Peyer's patch (tissue), 4 donors: ENCODE results near the gene DCDC2B. TPM values are rescaled to one million over a fixed set of nuclear protein-coding genes. Genes with fewer than 3 reads are reported as not detected.

Experiments used
- DNase-seq, 3 donors: peaks; one replicate each; pipeline ENCODE4 v3.0.0-alpha.2; 2017 to 2019
- H3K27ac ChIP-seq, 4 donors: fragments of 200-600 bp; sonication (generic); one replicate each; pipeline ENCODE4 v1.5.1; 2016 to 2019
- H3K27me3 ChIP-seq, 2 donors: fragments of 200-600 bp; sonication (generic); one replicate each; pipeline ENCODE4 v1.5.1; 2019
- H3K36me3 ChIP-seq, 3 donors: fragments of 200-600 bp; sonication (generic); one replicate each; pipeline ENCODE4 v1.5.1; 2016 to 2019
- H3K4me1 ChIP-seq, 4 donors: fragments of 200-600 bp; sonication (generic); one replicate each; pipeline ENCODE4 v1.5.1; 2016 to 2019
- H3K4me3 ChIP-seq, 4 donors: fragments of 200-600 bp; sonication (generic); 1 replicate in 3 of 4; 2 replicates in 1 of 4; pipeline ENCODE4 v1.5.1; 2016 to 2019; ENCODE audit warnings: mild to moderate bottlenecking in 1 of 4
- H3K9me3 ChIP-seq, 4 donors: fragments of 200-600 bp; sonication (generic); one replicate each; pipeline ENCODE4 v1.5.1; 2016 to 2019; ENCODE audit warnings: mild to moderate bottlenecking in 1 of 4
- POLR2A ChIP-seq, 2 donors: fragments of 450-650 bp; IDR thresholded peaks; one replicate each; pipeline ENCODE4 v1.5.1; 2017; ENCODE audit warnings: antibody characterized with exemption in 2 of 2, mild to moderate bottlenecking in 2 of 2, moderate library complexity in 2 of 2
- total RNA-seq, 4 donors: library from RNA; depleted of rRNA; stranded (reverse); fragments of >200 nt; gene quantifications; one replicate each; pipeline ENCODE4 v1.1.0, GENCODE V29; 2016
- TF ChIP-seq, protein P1 (sequence below), 6 experiments: fragments of 450-650 bp in 4 of 6; fragments of 200-600 bp in 2 of 6; sonication (generic) in 1 of 6; IDR thresholded peaks; one replicate each; pipeline ENCODE4 v1.5.1; 2017 to 2019; ENCODE audit warnings: antibody characterized with exemption in 6 of 6, mild to moderate bottlenecking in 3 of 6, moderate library complexity in 1 of 6

DCDC2B gene
- total RNA-seq, 4 donors from 2014 or later: 0.85 TPM; not detected in 3

DNA sequence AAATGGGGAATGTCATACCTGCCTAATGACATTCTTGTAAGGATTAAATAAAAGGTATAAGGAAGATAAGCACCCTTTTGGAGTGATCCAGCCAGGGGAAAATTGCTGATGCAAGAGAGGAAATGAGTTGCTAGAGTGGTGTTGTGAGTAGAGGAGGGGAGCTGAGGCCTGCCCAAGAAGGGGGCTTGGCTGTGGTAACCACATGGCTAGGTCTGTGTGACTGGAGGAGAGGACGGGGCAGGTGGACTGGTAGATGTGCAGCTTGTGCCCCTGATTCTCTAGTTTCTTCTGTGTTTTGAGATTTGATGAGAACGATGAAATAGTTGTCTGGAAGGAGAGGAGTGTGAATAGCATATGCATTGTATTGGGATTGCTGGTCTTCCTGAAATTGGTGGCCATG lies 22.8 kb upstream of the DCDC2B start:
- no peaks in the 10 kb centered on the region for H3K27me3 ChIP-seq
- no peak for DNase-seq
- H3K4me3 ChIP-seq: no peak overlapping the region
- peaks cover 4 to 31% (median 6%) of the 10 kb centered on the region in 4 donors for H3K4me1 ChIP-seq
- peaks cover 0 to 74% (median 4%) of the 10 kb centered on the region in 3 donors for H3K36me3 ChIP-seq
- H3K9me3 ChIP-seq: no peaks in the 10 kb centered on the region
- TF ChIP-seq, protein P1, sequence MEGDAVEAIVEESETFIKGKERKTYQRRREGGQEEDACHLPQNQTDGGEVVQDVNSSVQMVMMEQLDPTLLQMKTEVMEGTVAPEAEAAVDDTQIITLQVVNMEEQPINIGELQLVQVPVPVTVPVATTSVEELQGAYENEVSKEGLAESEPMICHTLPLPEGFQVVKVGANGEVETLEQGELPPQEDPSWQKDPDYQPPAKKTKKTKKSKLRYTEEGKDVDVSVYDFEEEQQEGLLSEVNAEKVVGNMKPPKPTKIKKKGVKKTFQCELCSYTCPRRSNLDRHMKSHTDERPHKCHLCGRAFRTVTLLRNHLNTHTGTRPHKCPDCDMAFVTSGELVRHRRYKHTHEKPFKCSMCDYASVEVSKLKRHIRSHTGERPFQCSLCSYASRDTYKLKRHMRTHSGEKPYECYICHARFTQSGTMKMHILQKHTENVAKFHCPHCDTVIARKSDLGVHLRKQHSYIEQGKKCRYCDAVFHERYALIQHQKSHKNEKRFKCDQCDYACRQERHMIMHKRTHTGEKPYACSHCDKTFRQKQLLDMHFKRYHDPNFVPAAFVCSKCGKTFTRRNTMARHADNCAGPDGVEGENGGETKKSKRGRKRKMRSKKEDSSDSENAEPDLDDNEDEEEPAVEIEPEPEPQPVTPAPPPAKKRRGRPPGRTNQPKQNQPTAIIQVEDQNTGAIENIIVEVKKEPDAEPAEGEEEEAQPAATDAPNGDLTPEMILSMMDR (IDR thresholded peaks at IDR 0.05): no peak
- TF ChIP-seq POLR2A (IDR thresholded peaks at IDR 0.05): no peak
- H3K27ac ChIP-seq: no peak overlapping the region

- H3K4me1 ChIP-seq: peaks cover 0 to 27% (median 2%) of the 10 kb centered on the region in 4 donors
- H3K36me3 ChIP-seq: peaks cover 0 to 78% (median 4%) of the 10 kb centered on the region in 3 donors
- no peak for DNase-seq
- TF ChIP-seq, protein P1 (IDR thresholded peaks at IDR 0.05): no peak
- no peak for TF ChIP-seq POLR2A (IDR thresholded peaks at IDR 0.05)
- no peaks in the 10 kb centered on the region for H3K27me3 ChIP-seq
- H3K9me3 ChIP-seq: no peaks in the 10 kb centered on the region
- no peak overlapping the region for H3K4me3 ChIP-seq
- no peak overlapping the region for H3K27ac ChIP-seq
These were observed 22.4 kb upstream of the DCDC2B start for GRCh38 chr1:32186491-32186890.

- Histone ChIP-seq H3K27me3 (no peaks in the 10 kb centered on the region), H3K4me1 (peaks cover 0 to 14% (median 0%) of the 10 kb centered on the region in 4 donors), H3K9me3 (no peaks in the 10 kb centered on the region), H3K36me3 (peaks cover 0 to 89% (median 4%) of the 10 kb centered on the region in 3 donors), H3K4me3 (no peak overlapping the region), H3K27ac (no peak overlapping the region)
- no peak for TF ChIP-seq POLR2A (IDR thresholded peaks at IDR 0.05)
- TF ChIP-seq, protein P1 (IDR thresholded peaks at IDR 0.05): no peak
- DNase-seq: no peak
These were observed 21.0 kb upstream of the DCDC2B start for GRCh38 chr1:32187850-32188249.

- H3K4me3 ChIP-seq: no peak overlapping the region
- H3K4me1 ChIP-seq: no peaks in the 10 kb centered on the region
- peak in 1 of 3 donors; percentile 25 for DNase-seq
- H3K27me3 ChIP-seq: no peaks in the 10 kb centered on the region
- no peak for TF ChIP-seq POLR2A (IDR thresholded peaks at IDR 0.05)
- TF ChIP-seq, protein P1 (IDR thresholded peaks at IDR 0.05): no peak
- peaks cover 0 to 100% (median 4%) of the 10 kb centered on the region in 3 donors for H3K36me3 ChIP-seq
- no peak overlapping the region for H3K27ac ChIP-seq
- no peaks in the 10 kb centered on the region for H3K9me3 ChIP-seq
These were observed 16.5 kb upstream of the DCDC2B start for GRCh38 chr1:32192220-32192948.

- H3K27me3 ChIP-seq: no peaks in the 10 kb centered on the region
- no peaks in the 10 kb centered on the region for H3K9me3 ChIP-seq
- H3K4me1 ChIP-seq: peaks cover 0 to 10% (median 0%) of the 10 kb centered on the region in 4 donors
- peaks cover 0 to 83% (median under 1%) of the 10 kb centered on the region in 3 donors for H3K36me3 ChIP-seq
- DNase-seq: no peak
- H3K4me3 ChIP-seq: no peak overlapping the region
- H3K27ac ChIP-seq: no peak overlapping the region
- TF ChIP-seq, protein P1 (IDR thresholded peaks at IDR 0.05): no peak
- TF ChIP-seq POLR2A (IDR thresholded peaks at IDR 0.05): no peak
These were observed 13.9 kb upstream of the DCDC2B start for GRCh38 chr1:32194984-32195383.
